Keratinocyte (primary cell): ENCODE data around the gene ISM1. TPM values are rescaled to one million over a fixed set of nuclear protein-coding genes. Genes with fewer than 3 reads are reported as not detected.

Source experiments
- DNase-seq: peaks from one replicate; pipeline ENCODE4 v3.0.0-alpha.2; 2011; ENCODE audit warnings: low read depth, missing footprints, low spot score
- FAIRE-seq: peaks from 2 replicates; lab custom pipeline; 2011; peaks lifted over from hg19 to GRCh38; lab: Jason Lieb, UNC
- H2AFZ ChIP-seq: 2 replicates; pipeline ENCODE4 v1.6.0; 2012; ENCODE audit warnings: low read length, control low read depth, inconsistent platforms; ENCODE audit not compliant: control insufficient read depth
- H3K27ac ChIP-seq: 2 replicates; pipeline ENCODE4 v1.5.1; 2011; ENCODE audit warnings: low read length; ENCODE audit not compliant: control insufficient read depth, insufficient read depth
- H3K27me3 ChIP-seq: 3 replicates; pipeline ENCODE4 v1.6.0; 2011; ENCODE audit warnings: low read length; ENCODE audit not compliant: control insufficient read depth, insufficient read depth; ENCODE audit errors: extremely low read depth
- H3K36me3 ChIP-seq, 2 experiments: 2 replicates in 1 of 2; 3 replicates in 1 of 2; pipeline ENCODE4 v1.5.1; 2011; ENCODE audit warnings: low read length in 2 of 2, mild to moderate bottlenecking in 1 of 2; ENCODE audit not compliant: control insufficient read depth in 2 of 2, insufficient read depth in 2 of 2; ENCODE audit errors: extremely low read depth in 1 of 2
- H3K4me1 ChIP-seq: 3 replicates; pipeline ENCODE4 v1.5.1; 2011; ENCODE audit warnings: low read length; ENCODE audit not compliant: control insufficient read depth, insufficient read depth; ENCODE audit errors: extremely low read depth
- H3K4me2 ChIP-seq: 3 replicates; pipeline ENCODE4 v1.6.0; 2011; ENCODE audit warnings: low read depth, low read length; ENCODE audit not compliant: control insufficient read depth, insufficient read depth; ENCODE audit errors: extremely low read depth
- H3K4me3 ChIP-seq, 3 experiments: fragments of 200-600 bp in 1 of 3; sonication (generic) in 1 of 3; 2 replicates in 2 of 3; 3 replicates in 1 of 3; pipeline ENCODE4 v1.5.1; 2011 to 2016; ENCODE audit warnings: low read length in 3 of 3, mild to moderate bottlenecking in 3 of 3, control low read depth in 2 of 3, inconsistent platforms in 1 of 3, low read depth in 1 of 3, mixed read lengths in 1 of 3, mixed run types in 1 of 3, moderate library complexity in 1 of 3; ENCODE audit not compliant: control insufficient read depth in 2 of 3, insufficient read depth in 2 of 3; ENCODE audit errors: extremely low read depth in 1 of 3
- H3K79me2 ChIP-seq: 2 replicates; pipeline ENCODE4 v1.6.0; 2012; ENCODE audit warnings: low read length; ENCODE audit not compliant: control insufficient read depth, insufficient read depth
- H3K9ac ChIP-seq: 3 replicates; pipeline ENCODE4 v1.6.0; 2011; ENCODE audit warnings: low read length; ENCODE audit not compliant: control insufficient read depth, insufficient read depth; ENCODE audit errors: extremely low read depth
- H3K9me1 ChIP-seq: 3 replicates; pipeline ENCODE4 v1.6.0; 2011; ENCODE audit warnings: low read length; ENCODE audit not compliant: control insufficient read depth, insufficient read depth; ENCODE audit errors: extremely low read depth
- H3K9me3 ChIP-seq: 2 replicates; pipeline ENCODE4 v1.5.1; 2012; ENCODE audit warnings: low read depth, low read length; ENCODE audit not compliant: control insufficient read depth
- H4K20me1 ChIP-seq: 3 replicates; pipeline ENCODE4 v1.6.0; 2011; ENCODE audit warnings: low read length; ENCODE audit not compliant: control insufficient read depth, insufficient read depth; ENCODE audit errors: extremely low read depth
- CTCF ChIP-seq, 3 experiments: IDR thresholded peaks in 1 of 3; conservative IDR thresholded peaks in 1 of 3; optimal IDR thresholded peaks in 1 of 3; 2 replicates in 2 of 3; 3 replicates in 1 of 3; pipeline versions ENCODE3 to v1.5.1; 2011; ENCODE audit warnings: low read length in 3 of 3, mild to moderate bottlenecking in 3 of 3, moderate library complexity in 2 of 3, control low read depth in 1 of 3, inconsistent platforms in 1 of 3; ENCODE audit not compliant: insufficient read depth in 2 of 3; ENCODE audit errors: extremely low read depth in 1 of 3
- EZH2 ChIP-seq: IDR thresholded peaks from one replicate; pipeline ENCODE4 v1.6.1; 2012; ENCODE audit warnings: inconsistent platforms, mild to moderate bottlenecking, low read length, moderate library complexity
- dilution Hi-C: fragments of 300-500 bp; cut with MboI; formaldehyde crosslinking; loops from one replicate; pipeline ENCODE4 v1.7.0; 2020; ENCODE audit warnings: low sequenced_read_pairs; ENCODE audit not compliant: extremely low pct_ligation_motif_present
- polyA plus RNA-seq, 5 experiments: library from polyadenylated mRNA; depleted of rRNA in 3 of 5; stranded (reverse) in 3 of 5; stranded (forward) in 1 of 5; unstranded in 1 of 5; fragments of >200 nt; gene quantifications; 1 replicate in 1 of 5; 2 replicates in 3 of 5; 3 replicates in 1 of 5; pipeline versions ENCODE4 v1.2.1 to v1.2.3, GENCODE V29; 2011 to 2012; ENCODE audit warnings: missing spikeins in 2 of 5, low read depth in 1 of 5, low replicate concordance in 1 of 5

The ISM1 gene
- polyA plus RNA-seq, 1 donor (not counting 4 experiments of a cell fraction or from before 2014, with no cell fraction given), result 3.3 TPM

DNA sequence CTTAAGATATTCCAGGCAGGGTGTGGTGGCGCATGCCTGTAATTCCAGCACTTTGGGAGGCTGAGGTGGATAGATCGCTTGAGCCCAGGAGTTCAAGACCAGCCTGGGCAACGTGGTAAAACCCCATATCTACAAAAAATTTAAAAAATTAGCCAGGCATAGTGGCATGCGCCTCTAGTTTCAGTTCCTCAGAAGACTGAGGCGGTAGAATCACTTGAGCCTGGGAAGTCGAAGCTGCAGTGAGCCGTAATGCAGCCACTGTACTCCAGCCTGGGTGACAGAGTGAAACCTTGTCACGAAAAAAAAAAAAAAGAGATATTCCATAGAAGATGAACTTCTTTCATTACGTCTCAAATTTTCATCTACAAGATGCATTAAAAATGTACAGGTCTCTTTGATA lies 46.7 kb upstream of the ISM1 start:
- no peak overlapping the region for H3K4me3 ChIP-seq
- H3K9ac ChIP-seq, result no peak overlapping the region
- dilution Hi-C loops, result no loop called here
- no peak overlapping the region for H2AFZ ChIP-seq
- FAIRE-seq, result no peak
- no peaks in the 10 kb centered on the region for H3K36me3 ChIP-seq
- no peaks in the 10 kb centered on the region for H3K4me1 ChIP-seq
- H3K4me2 ChIP-seq, result no peak overlapping the region
- no peak overlapping the region for H3K27ac ChIP-seq
- H3K27me3 ChIP-seq, result no peaks in the 10 kb centered on the region
- H3K9me1 ChIP-seq, result no peaks in the 10 kb centered on the region
- DNase-seq, result no peak
- no peaks in the 10 kb centered on the region for H3K79me2 ChIP-seq
- no peaks in the 10 kb centered on the region for H3K9me3 ChIP-seq
- no peaks in the 10 kb centered on the region for H4K20me1 ChIP-seq
- TF ChIP-seq CTCF (optimal IDR thresholded peaks at IDR 0.05 in 1 of 3, IDR thresholded peaks at IDR 0.05 in 1 of 3, conservative IDR thresholded peaks at IDR 0.05 in 1 of 3; ENCODE audit: extremely low read depth in 1 of 3, insufficient read depth in 2 of 3, low read length in 3 of 3), result no peak
- TF ChIP-seq EZH2, result no peak

DNA sequence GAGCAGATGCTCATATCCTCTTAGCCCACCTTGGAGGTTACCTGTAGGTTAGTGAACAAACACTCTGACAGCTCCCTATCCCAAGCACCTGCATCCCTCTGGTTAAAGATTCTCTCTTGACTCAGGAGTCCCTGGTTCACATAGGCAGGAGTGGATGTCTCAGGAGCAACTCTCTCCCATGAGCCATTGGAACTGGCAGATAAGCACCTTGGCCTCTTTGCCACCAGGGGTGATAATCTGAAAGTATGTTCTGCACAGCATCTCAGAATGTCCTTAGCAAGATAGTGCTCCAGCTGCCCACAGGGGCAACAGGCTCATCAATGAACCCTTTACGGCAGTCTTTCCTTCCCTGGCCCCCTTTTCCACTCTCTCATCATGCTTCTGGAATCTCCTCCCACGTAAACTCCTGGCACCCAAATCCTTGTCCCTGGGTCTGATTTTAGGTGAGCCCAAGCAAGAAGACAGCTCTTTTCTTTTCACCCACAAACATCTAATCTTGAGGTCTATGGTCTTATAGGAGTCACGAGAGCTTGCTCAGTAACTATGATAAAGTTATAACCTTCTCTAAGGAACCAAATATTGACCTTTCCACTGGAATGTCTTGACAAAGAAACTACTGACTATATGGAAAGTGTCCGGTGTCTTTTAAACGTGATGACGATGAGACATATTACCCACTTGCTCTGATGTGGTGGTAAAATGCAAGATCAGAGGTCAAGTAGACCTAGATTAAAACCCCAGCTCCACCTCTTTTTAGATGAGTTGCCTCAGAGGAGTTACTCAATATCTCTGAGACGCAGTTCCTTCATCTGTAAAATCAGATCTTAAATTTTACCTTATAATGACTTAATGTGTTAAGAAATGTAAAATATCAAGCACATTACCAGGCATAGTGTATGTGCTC lies 39.8 kb upstream of the ISM1 start:
- H3K4me3 ChIP-seq, result no peak overlapping the region
- H3K4me1 ChIP-seq, result no peaks in the 10 kb centered on the region
- no peak overlapping the region for H3K4me2 ChIP-seq
- H3K27ac ChIP-seq, result no peak overlapping the region
- dilution Hi-C loops, result no loop called here
- H3K36me3 ChIP-seq, result no peaks in the 10 kb centered on the region
- H4K20me1 ChIP-seq, result no peaks in the 10 kb centered on the region
- TF ChIP-seq CTCF (optimal IDR thresholded peaks at IDR 0.05 in 1 of 3, IDR thresholded peaks at IDR 0.05 in 1 of 3, conservative IDR thresholded peaks at IDR 0.05 in 1 of 3; ENCODE audit: extremely low read depth in 1 of 3, insufficient read depth in 2 of 3, low read length in 3 of 3) (no peak), EZH2 (no peak)
- no peaks in the 10 kb centered on the region for H3K79me2 ChIP-seq
- DNase-seq (no peak), FAIRE-seq (no peak)
- H2AFZ ChIP-seq, result no peak overlapping the region
- no peaks in the 10 kb centered on the region for H3K27me3 ChIP-seq
- no peak overlapping the region for H3K9ac ChIP-seq
- no peaks in the 10 kb centered on the region for H3K9me1 ChIP-seq
- no peaks in the 10 kb centered on the region for H3K9me3 ChIP-seq
